HepG2 (cell line): ENCODE data around the gene CTRB2.

Experiments
- ATAD3A ChIP-seq: sonication (generic); formaldehyde crosslinking; IDR thresholded peaks from 2 replicates; pipeline ENCODE4 v1.4.0; 2020; ENCODE audit warnings: missing genetic modification reagents
- HOXA7 ChIP-seq: sonication (generic); formaldehyde crosslinking; IDR thresholded peaks from 2 replicates; pipeline ENCODE4 v1.8.1; 2022; ENCODE audit warnings: mild to moderate bottlenecking, missing genetic modification reagents, moderate library complexity
- KLF16 ChIP-seq, 2 experiments: sonication (generic) in 1 of 2; formaldehyde crosslinking in 1 of 2; IDR thresholded peaks; 2 replicates each; pipeline versions ENCODE4 v1.6.1 to v1.8.0; 2016 to 2023; ENCODE audit warnings: missing genetic modification reagents in 2 of 2, missing compliant biosample characterization in 1 of 2
- ZNF619 ChIP-seq: sonication (generic); formaldehyde crosslinking; IDR thresholded peaks from 2 replicates; pipeline ENCODE4 v1.4.0; 2020; ENCODE audit warnings: mild to moderate bottlenecking, missing genetic modification reagents
- ZSCAN21 ChIP-seq: sonication (generic); formaldehyde crosslinking; IDR thresholded peaks from 2 replicates; pipeline ENCODE4 v1.8.0; 2022; ENCODE audit warnings: mild to moderate bottlenecking, missing genetic modification reagents, moderate library complexity, borderline replicate concordance
- TF ChIP-seq, protein P1 (sequence below): sonication (generic); formaldehyde crosslinking; conservative IDR thresholded peaks from 2 replicates; pipeline ENCODE4 v1.8.0; 2022; ENCODE audit warnings: missing genetic modification reagents

DNA sequence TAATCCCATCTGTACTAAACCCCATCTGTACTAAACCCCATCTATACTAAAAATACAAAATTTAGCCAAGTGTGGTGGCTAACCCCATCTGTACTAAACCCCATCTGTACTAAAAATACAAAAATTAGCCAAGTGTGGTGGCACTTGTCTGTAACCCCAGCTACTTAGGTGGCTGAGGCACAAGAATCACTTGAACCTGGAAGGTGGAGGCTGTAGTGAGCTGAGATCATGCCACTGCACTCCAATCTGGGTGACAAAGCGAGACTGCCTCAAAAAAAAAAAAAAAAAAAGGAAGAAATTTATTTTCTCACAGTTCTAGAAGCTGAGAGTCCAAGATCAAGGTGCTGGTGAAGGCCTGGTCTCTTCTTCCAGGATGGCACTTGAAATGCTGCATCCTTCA, 46.6 kb downstream of the CTRB2 start:
- TF ChIP-seq ZNF619 (no peak), KLF16 (CRISPR knock-in tag; IDR thresholded peaks at IDR 0.05) (no peak), HOXA7 (CRISPR knock-in tag) (no peak), ZSCAN21 (CRISPR knock-in tag) (no peak), ATAD3A (CRISPR knock-in tag) (no peak)
- TF ChIP-seq, protein P1, sequence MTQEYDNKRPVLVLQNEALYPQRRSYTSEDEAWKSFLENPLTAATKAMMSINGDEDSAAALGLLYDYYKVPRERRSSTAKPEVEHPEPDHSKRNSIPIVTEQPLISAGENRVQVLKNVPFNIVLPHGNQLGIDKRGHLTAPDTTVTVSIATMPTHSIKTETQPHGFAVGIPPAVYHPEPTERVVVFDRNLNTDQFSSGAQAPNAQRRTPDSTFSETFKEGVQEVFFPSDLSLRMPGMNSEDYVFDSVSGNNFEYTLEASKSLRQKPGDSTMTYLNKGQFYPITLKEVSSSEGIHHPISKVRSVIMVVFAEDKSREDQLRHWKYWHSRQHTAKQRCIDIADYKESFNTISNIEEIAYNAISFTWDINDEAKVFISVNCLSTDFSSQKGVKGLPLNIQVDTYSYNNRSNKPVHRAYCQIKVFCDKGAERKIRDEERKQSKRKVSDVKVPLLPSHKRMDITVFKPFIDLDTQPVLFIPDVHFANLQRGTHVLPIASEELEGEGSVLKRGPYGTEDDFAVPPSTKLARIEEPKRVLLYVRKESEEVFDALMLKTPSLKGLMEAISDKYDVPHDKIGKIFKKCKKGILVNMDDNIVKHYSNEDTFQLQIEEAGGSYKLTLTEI (CRISPR knock-in tag), result no peak
